NCI-H526 treated with DMSO at 0.1 percent for 48 hours (cell line): ENCODE results near the gene JHY.

ENCODE experiments used
- DNase-seq: peaks from one replicate; lab custom pipeline; 2025; lab: John Stamatoyannopoulos, UW

JHY gene

DNA sequence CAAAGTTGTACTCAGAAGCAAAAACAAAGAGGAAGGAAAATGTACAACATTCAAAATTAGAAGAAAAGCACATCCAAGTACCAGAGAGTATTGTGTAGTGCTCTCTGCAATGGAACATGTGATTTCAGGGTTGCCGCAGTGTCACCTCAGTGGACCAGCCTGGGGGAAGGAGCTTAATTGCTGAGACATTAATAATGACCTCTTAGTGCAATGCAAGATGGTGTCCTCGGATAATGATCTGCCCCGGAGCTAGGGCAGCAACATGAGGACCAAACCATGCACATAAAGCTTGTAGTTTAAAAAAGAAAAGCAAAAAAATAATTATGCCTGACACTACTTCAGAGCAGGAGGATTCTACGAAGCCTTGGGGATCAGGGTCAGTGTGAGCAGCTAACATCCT, 11.3 kb upstream of the JHY start:
- no peak for DNase-seq

DNA sequence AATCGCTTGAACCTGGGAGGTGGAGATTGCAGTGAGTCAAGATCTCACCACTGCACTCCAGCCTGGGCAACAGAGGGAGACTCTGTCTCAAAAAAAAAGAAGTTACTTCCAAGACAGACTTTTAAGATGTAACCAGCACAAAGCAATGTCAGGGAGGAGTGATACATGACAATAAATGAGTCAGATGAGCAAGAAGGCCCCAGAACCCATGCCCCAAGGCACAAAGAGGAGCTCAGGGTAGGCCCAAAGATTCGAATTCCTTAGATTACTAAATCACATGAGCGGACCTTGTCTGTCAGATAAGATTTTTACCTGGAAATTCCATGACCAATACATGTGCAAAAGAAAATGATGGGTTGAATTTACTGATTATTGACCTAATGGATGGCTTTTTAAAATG, 10.5 kb upstream of the JHY start:
- no peak for DNase-seq

GRCh38 chr11:122874991-122875390, 7.6 kb upstream of the JHY start:
- DNase-seq = no peak

DNA sequence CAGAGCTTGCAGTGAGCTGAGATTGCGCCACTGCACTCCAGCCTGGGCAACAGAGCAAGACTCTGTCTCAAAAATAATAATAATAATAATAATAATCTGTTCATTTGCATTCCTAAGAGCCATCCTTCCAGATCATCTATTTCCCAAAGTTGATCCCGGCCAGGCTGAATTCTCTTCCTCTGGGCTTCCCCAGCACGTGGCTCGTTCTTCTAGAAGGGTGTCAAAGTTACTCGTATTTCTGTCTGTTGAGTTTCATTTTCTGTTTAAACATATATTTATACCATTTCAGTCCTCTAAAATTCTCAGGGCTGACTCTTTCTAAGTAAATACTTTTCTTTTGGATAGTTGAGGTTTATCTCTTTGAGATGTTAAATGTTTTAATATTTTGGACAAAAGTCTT, 4.8 kb upstream of the JHY start:
- DNase-seq = no peak

- no peak for DNase-seq
Measured at GRCh38 chr11:122879785-122880184, 2.8 kb upstream of the JHY start.

DNA sequence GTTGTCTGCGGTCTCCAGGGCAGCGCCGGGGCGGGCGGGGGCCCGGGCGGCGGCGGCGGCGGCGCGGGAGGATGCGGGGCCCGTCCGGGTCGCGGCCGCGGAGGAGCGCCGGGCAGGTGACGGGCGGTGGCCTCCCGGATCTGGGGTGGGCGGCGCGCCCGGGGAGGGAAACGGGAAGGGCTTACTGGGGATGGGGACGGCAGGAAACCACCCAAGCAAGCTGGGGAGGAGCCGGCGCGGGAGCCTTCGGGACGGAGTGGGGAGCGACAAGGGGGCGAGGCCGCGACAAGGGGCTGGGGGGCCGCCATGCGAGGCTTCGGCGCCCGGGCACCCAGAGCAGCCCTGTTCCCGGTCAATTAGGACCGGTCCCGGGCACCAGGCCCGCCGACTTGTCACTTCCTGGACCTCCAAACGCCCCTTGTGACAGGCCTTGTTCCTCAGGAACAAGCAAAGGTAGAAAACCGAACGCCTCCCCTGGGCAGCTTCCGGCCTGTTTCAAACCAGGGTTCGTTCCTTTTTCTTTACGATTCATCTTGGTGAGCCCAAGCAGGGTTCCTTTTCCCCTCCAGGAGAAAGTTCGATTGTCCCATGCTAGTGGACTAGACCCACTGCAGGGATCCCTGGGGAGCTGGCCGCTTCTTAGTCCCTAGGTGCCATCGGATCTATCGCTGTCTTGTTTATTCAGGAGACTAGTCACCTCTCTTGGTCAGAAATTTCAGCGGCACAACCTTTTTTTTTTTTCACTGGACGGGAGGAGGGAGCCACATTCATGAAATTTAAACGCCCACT, 492 bp downstream of the JHY start:
- DNase-seq = peak; percentile 80

GRCh38 chr11:122883646-122883979, 1.1 kb downstream of the JHY start:
- no peak for DNase-seq

GRCh38 chr11:122888162-122888561, 5.6 kb downstream of the JHY start:
- no peak for DNase-seq

- DNase-seq = no peak
Measured at GRCh38 chr11:122893131-122893530, 10.6 kb downstream of the JHY start.

GRCh38 chr11:122895563-122895962, 13.0 kb downstream of the JHY start:
- no peak for DNase-seq

- DNase-seq = no peak
Measured at GRCh38 chr11:122897606-122898210, 15.1 kb downstream of the JHY start.

- no peak for DNase-seq
Measured at GRCh38 chr11:122898799-122899198, 16.2 kb downstream of the JHY start.

DNA sequence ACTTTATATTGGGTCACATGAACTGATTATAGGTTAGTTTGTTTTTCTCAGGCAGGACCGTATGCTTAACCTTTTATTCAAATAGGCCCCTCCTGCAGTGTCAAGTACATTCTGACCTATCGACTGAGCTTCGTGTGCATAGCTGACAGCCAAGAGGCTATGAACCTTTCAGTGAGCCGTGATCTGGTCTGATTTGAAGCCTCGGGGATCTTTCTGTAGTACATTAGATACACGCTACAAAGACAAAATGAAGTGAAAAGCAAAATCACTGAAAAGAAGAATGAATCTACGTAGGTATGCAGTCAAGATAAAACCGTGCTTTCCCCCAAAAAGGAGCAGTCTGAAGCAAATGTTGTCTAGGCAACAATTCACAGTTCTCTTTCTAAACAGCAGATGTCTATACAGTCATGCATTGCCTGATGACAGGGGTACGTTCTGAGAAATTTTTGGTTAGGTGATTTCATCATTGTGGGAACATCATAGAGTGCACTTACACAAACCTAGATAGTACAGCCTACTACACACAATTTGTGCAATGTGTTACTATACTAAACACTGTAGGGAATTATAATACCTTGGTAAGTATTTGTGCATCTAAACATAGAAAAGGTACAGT, 18.1 kb downstream of the JHY start:
- peak; percentile 62 for DNase-seq

DNA sequence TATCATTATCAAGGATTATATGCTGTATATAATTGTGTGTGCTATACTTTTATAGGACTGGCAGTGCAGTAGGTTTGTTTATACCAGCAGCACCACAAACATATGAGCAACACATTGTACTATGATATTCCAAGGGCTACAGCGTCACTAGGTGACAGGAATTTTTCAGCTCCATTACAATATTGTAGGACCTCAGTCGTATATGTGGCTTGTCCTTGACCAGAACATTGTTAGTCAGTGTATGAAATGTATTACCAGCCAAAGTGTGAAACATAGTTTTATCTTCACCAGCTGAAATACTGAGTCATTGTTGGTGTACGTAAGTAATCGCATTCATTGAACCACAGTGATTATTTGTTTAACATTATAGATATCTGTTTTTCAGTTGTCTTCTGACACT, 20.4 kb downstream of the JHY start:
- no peak for DNase-seq

DNA sequence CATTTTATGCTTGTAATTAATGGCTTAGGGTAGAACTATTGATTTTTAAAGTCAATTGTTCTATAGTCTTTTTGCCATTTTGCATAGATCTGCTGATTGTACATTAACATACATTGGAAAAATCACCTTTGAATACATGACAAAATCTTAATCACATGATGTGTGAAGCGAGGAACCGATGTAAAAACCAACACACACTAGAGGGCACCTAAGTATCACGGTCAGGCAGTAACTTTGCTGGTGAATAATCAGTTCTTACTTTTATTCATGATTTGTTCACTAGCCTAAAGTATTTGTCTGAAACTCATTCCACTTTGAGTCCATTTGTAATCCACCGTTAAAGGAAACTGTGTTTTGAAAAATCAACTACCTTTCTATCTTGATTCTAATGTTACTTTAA, 28.2 kb downstream of the JHY start:
- DNase-seq = peak; percentile 51

- DNase-seq = no peak
Measured at GRCh38 chr11:122917311-122917710, 34.8 kb downstream of the JHY start.

- no peak for DNase-seq
Measured at GRCh38 chr11:122918734-122919133, 36.2 kb downstream of the JHY start.

GRCh38 chr11:122920579-122920978, 38.0 kb downstream of the JHY start:
- no peak for DNase-seq

GRCh38 chr11:122922893-122923292, 40.3 kb downstream of the JHY start:
- DNase-seq = no peak

GRCh38 chr11:122923302-122923701, 40.7 kb downstream of the JHY start:
- no peak for DNase-seq

DNA sequence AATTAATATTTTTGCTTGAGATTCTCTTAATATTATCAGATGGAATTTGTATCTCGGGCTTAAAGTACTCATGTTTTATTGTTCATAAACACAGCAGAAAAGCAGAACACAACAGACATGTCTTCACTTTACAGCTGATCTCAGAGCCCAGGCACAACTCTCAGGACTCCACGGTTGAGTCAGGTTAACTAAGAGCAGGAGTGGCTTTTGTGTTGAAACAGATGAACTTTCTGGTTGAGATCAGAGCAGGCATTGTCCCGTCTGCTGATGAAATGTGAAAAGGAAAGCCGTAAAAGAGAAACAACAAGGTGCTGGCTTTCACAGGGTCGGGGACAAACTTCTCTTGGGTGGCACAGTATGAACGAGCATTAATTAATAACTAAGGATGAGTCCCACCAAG, 49.0 kb downstream of the JHY start:
- DNase-seq = no peak

DNA sequence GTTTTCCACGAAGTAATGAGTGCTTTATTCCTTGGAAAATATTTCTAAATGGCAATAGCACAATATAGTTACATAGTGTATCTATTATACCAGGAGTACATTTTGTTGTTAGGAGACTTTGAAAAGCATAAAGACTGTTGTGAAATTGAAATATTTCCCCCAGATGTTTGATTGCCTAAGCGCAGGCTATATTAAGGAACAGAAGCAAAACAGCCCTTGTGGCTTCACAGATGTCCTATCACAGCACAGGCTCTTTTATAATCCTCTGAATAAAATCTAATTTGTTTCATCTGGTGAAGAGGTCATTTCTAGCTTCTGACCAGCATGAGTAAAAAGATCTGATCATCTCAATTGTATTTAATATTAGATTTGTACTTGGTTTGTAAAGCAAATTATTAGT, 50.9 kb downstream of the JHY start:
- DNase-seq = no peak

GRCh38 chr11:122937983-122938382, 55.4 kb downstream of the JHY start:
- no peak for DNase-seq

DNA sequence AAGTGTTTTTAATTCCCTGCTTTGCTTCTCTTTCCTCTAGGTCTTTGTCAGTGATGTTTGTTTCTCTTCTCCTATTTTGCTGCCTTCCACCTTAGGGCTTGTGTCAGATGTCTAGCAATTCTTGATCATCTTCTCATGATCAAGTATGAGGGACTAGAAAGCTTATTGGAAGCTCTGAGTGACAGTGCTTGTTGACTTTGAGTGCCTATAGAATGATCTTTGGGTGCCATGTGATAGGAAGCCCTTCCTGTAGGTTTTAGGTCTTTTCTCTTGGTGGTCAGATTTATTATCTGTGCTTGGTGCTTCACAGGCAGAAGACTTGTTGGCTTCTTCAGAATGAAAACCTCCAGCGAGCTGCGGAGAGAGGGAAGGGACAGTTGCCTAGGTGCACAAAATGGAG, 56.0 kb downstream of the JHY start:
- DNase-seq = no peak
